HepG2 (cell line): ENCODE measurements around the gene KCNT1.

Experiments
- CTCF ChIP-seq: sonication (generic); formaldehyde crosslinking; IDR thresholded peaks from 2 replicates; pipeline ENCODE4 v1.5.0; 2020; ENCODE audit warnings: mild to moderate bottlenecking, missing genetic modification reagents, moderate library complexity
- EZH2 ChIP-seq: conservative IDR thresholded peaks from 2 replicates; pipeline ENCODE4 v1.6.1; 2012; ENCODE audit warnings: mild to moderate bottlenecking, low read depth, low read length, moderate library complexity
- JDP2 ChIP-seq: sonication (generic); formaldehyde crosslinking; IDR thresholded peaks from 2 replicates; pipeline ENCODE4 v1.8.1; 2022; ENCODE audit warnings: missing genetic modification reagents, borderline replicate concordance
- JUN ChIP-seq: sonication (generic); formaldehyde crosslinking; IDR thresholded peaks from 2 replicates; pipeline ENCODE4 v1.4.0; 2020; ENCODE audit warnings: mild to moderate bottlenecking, missing genetic modification reagents
- POLR2AphosphoS5 ChIP-seq: IDR thresholded peaks from 2 replicates; pipeline ENCODE4 v1.6.1; 2012; ENCODE audit warnings: low read depth, low read length
- REST ChIP-seq, 2 experiments: IDR thresholded peaks; 2 replicates each; pipeline ENCODE4 v1.6.1; 2011 to 2012; ENCODE audit warnings: low read length in 2 of 2, borderline replicate concordance in 1 of 2, low read depth in 1 of 2, mild to moderate bottlenecking in 1 of 2, moderate library complexity in 1 of 2
- SMC3 ChIP-seq: IDR thresholded peaks from 2 replicates; pipeline ENCODE4 v1.6.1; 2011; ENCODE audit warnings: low read length, improper control_type of control experiment
- TCF7 ChIP-seq: sonication (generic); IDR thresholded peaks from 2 replicates; pipeline ENCODE4 v1.6.1; 2016; ENCODE audit warnings: antibody characterized with exemption, low read depth
- ZNF143 ChIP-seq: sonication (generic); formaldehyde crosslinking; IDR thresholded peaks from 2 replicates; pipeline ENCODE4 v1.4.0; 2020; ENCODE audit warnings: missing genetic modification reagents
- ZNF879 ChIP-seq: sonication (generic); formaldehyde crosslinking; IDR thresholded peaks from 2 replicates; pipeline ENCODE4 v1.8.1; 2023; ENCODE audit warnings: missing genetic modification reagents

- TF ChIP-seq TCF7 (no peak), EZH2 (no peak), JUN (no peak), ZNF143 (no peak), ZNF879 (no peak), POLR2AphosphoS5 (no peak), REST (IDR thresholded peaks at IDR 0.05; ENCODE audit: borderline replicate concordance in 1 of 2, low read depth in 1 of 2, low read length in 2 of 2) (no peak), JDP2 (CRISPR knock-in tag) (no peak), CTCF (no peak), SMC3 (no peak)
Observed at GRCh38 chr9:135815830-135816650, 114.1 kb downstream of the KCNT1 start.
